Psoas muscle (tissue), 8 donors: ENCODE results near the gene POFUT2. TPM values are rescaled to one million over a fixed set of nuclear protein-coding genes. Genes with fewer than 3 reads are reported as not detected.

Experiments used
- ATAC-seq, 4 donors: fragments of 200-7000 bp; cut with Tn5 transposase; one replicate each; pipeline ENCODE4 v1.9.1; 2020; ENCODE audit warnings: moderate library complexity in 3 of 4, mild to moderate bottlenecking in 2 of 4
- DNase-seq, 2 donors: peaks; one replicate each; pipeline ENCODE4 v3.0.0-alpha.2; 2020
- H3K27ac ChIP-seq: fragments of 200-600 bp; one replicate; pipeline ENCODE4 v1.8.0; 2022
- H3K27me3 ChIP-seq, 3 donors: fragments of 200-600 bp in 1 of 3; one replicate each; pipeline versions ENCODE4 v1.6.1 to v1.8.0; 2013 to 2022; ENCODE audit warnings: low read length in 2 of 3, mild to moderate bottlenecking in 2 of 3, moderate library complexity in 1 of 3; ENCODE audit not compliant: insufficient read depth in 3 of 3
- H3K36me3 ChIP-seq, 2 donors: fragments of 200-600 bp in 1 of 2; one replicate each; pipeline versions ENCODE4 v1.6.1 to v1.8.0; 2013 to 2022; ENCODE audit warnings: low read depth in 1 of 2, mild to moderate bottlenecking in 1 of 2, moderate library complexity in 1 of 2; ENCODE audit not compliant: insufficient read depth in 1 of 2
- H3K4me1 ChIP-seq: fragments of 200-600 bp; one replicate; pipeline ENCODE4 v1.8.0; 2022
- H3K4me3 ChIP-seq: fragments of 200-600 bp; one replicate; pipeline ENCODE4 v1.8.0; 2022; ENCODE audit warnings: mild to moderate bottlenecking
- H3K9me3 ChIP-seq: fragments of 200-600 bp; one replicate; pipeline ENCODE4 v1.8.0; 2022
- CTCF ChIP-seq: fragments of 200-600 bp; IDR thresholded peaks from one replicate; pipeline ENCODE4 v1.8.0; 2022; ENCODE audit warnings: antibody characterized with exemption
- WGBS, 3 donors: extraction: QIAGEN DNeasy Blood & Tissue Kit; methylation state at CpG; one replicate each; pipeline versions ENCODE4 v1.1.6 to v1.1.7; 2013; 5-methylcytosine and 5-hydroxymethylcytosine counted together
- intact Hi-C, 2 donors: fragments of 100-400 bp; cut with DNase I; formaldehyde crosslinking; loops; one replicate each; pipeline versions ENCODE4 v1.11.0 to v1.14.2; 2022
- polyA plus RNA-seq, 3 donors: library from polyadenylated mRNA; stranded (reverse); fragments of 200-250 nt; gene quantifications; one replicate each; pipeline ENCODE4 v1.2.3, GENCODE V29; 2013
- total RNA-seq, 4 donors: library from RNA; stranded (reverse); fragmentation: NEBNext Ultra II Directional in 2 of 4; extraction: Animal tissue kit (Norgen Biotek cat#: 25700) in 2 of 4; gene quantifications; one replicate each; pipeline versions ENCODE4 v1.2.1 to v1.2.4, GENCODE V29; 2021 to 2023
- donor health status: healthy with polysubstance abuse.
- donor health status: DM: no; HTN: no; CAD: no; lungs with moderate emphysema.
- donor health status: Bipolar disorder and iron deficiency.
- donor health status: healthy.
- donor health status: DM: yes; HTN: yes; CAD: no.
- donor health status: DM: no; HTN: no; CAD: no.
- donor health status: DM: no; HTN: no; CAD: no.
- donor health status: DM: yes; HTN: yes; CAD: no.

POFUT2 gene
- total and polyA plus RNA-seq, 7 donors: 5.6 to 13.9 (median 10.8) TPM

DNA sequence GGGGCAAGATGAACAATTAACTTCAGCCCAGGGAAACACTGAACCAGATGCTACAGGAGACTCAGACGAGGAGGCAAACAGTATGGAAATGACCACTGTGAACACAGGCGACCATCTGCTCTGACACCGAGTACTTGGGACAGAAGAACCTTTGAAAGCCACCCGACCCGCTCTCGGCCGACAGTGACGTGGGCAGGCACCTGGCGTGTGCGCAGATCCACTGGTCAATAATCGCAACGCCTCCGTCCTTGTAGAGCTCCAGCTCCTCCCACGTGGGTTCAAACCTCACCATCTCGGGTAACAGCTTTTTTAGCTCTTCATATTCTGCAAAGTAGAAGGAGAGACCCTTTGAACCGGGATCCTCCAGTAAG is 20.3 kb downstream of the POFUT2 start:
- ATAC-seq (no peak), DNase-seq (peak in 1 of 2 donors; percentile 17)
- intact Hi-C loops: loop anchor here in 1 of 2 donors (5.0 kb wide), 1 partner anchor 1230 kb away; no protein-coding TSS in a partner anchor
- H3K36me3 ChIP-seq: peaks cover 0 to 81% of the 10 kb centered on the region in 2 donors
- H3K4me3 ChIP-seq: no peak overlapping the region
- no peaks in the 10 kb centered on the region for H3K27me3 ChIP-seq
- no peak for TF ChIP-seq CTCF
- 93 to 95% (median 93%) methylated on average over 16 of the region's 16 CpGs for WGBS, 3 donors
- no peak overlapping the region for H3K27ac ChIP-seq
- H3K4me1 ChIP-seq: no peaks in the 10 kb centered on the region
- H3K9me3 ChIP-seq: no peaks in the 10 kb centered on the region

- no peak overlapping the region for H3K4me3 ChIP-seq
- no peak for TF ChIP-seq CTCF
- intact Hi-C loops: loop anchor here in 1 of 2 donors (5.0 kb wide), 1 partner anchor 1229 kb away; no protein-coding TSS in a partner anchor
- no peak overlapping the region for H3K27ac ChIP-seq
- no peaks in the 10 kb centered on the region for H3K4me1 ChIP-seq
- DNase-seq (no peak), ATAC-seq (no peak)
- H3K27me3 ChIP-seq: no peaks in the 10 kb centered on the region
- 90 to 92% (median 91%) methylated on average over 41 of the region's 41 CpGs for WGBS, 3 donors
- H3K36me3 ChIP-seq: peaks cover 0 to 80% of the 10 kb centered on the region in 2 donors
- no peaks in the 10 kb centered on the region for H3K9me3 ChIP-seq
Measured at GRCh38 chr21:45266518-45267389, 20.9 kb downstream of the POFUT2 start.

DNA sequence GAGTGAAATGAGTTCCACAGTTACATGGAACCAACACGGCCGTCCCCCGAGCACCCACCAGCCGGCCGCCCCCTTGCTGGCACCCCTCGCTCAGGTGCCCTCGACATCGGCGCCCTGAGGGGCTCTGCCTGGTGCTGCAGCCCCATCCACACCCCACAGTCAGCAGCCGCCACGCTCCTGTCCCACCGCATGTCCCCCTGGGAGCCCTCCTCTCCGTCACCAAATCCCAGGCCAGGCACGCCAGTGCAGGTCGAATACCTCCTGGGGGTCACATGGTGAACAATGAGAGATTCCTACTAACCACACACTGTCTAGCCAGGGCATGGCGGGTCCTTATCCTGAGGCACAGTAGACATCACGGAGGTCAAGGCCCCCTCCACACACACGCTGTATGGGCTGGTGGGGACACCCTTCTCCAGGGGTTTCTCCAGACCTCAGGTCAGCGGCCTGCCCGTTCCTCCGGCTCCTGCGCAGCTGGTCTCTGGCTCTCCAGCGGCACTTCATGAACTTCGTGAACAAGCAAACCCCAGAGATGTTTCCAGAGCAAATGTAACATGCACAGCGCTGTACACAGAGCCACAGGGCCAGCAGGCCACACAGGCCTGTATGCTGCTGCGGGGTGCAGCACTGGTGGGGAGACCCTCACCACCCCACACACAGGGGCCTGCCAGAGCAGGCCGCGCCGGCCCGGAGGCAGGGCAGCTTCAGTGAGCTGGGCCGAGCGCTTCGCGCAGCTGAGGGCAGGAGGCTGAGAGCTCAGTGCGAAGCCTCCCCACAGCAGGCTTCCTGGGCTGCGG is 21.8 kb downstream of the POFUT2 start:
- ATAC-seq (no peak), DNase-seq (peak in 1 of 2 donors; percentile 48)
- H3K4me1 ChIP-seq: no peaks in the 10 kb centered on the region
- no peak overlapping the region for H3K4me3 ChIP-seq
- H3K9me3 ChIP-seq: no peaks in the 10 kb centered on the region
- no peak for TF ChIP-seq CTCF
- H3K27me3 ChIP-seq: no peaks in the 10 kb centered on the region
- H3K36me3 ChIP-seq: peaks cover 0 to 72% of the 10 kb centered on the region in 2 donors
- H3K27ac ChIP-seq: no peak overlapping the region
- WGBS, 3 donors: 95 to 96% (median 96%) methylated on average over 36 of the region's 36 CpGs
- intact Hi-C loops: loop anchor here in 1 of 2 donors (5.0 kb wide), 1 partner anchor 1229 kb away; no protein-coding TSS in a partner anchor

DNA sequence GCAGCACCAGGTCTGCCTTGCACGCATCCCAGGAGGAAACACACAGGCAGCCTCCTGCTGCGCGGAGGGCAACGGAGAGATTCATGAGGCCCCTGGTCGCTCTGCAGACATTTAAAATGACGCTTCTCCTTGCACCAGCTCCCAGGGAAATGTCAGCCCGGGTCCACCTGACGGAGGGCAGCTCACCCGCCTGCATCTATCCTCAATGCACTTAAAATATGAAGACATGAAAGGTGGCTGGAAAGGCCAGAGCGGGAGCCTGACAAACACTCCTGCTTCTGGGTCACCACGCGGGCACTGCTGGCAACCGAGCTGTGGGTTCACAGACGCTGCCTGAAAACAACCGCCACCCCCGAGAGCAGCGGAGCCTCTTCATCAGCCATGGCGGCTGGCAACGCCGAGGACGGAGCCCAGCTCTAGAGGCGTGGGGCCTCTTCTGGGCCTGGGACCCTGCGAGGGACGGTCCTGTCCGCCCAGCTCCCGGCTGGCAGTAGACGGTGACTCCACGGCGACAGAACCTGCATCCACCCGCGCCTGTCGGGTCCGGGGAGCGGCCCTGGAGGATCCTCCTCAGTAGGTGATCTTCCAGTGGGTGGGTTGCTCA is 22.7 kb downstream of the POFUT2 start:
- no peak for TF ChIP-seq CTCF
- Histone ChIP-seq H3K36me3 (peaks cover 0 to 64% of the 10 kb centered on the region in 2 donors), H3K27me3 (no peaks in the 10 kb centered on the region), H3K9me3 (no peaks in the 10 kb centered on the region), H3K4me1 (no peaks in the 10 kb centered on the region), H3K27ac (no peak overlapping the region), H3K4me3 (no peak overlapping the region)
- ATAC-seq (no peak), DNase-seq (peak in 1 of 2 donors; percentile 39)
- WGBS, 3 donors: 89 to 93% (median 93%) methylated on average over 34 of the region's 34 CpGs
- intact Hi-C loops: loop anchor here in 1 of 2 donors (5.0 kb wide), 1 partner anchor 1228 kb away; no protein-coding TSS in a partner anchor
